GM19043 (cell line): Measurements from ENCODE around the gene MPP2.
"Not testable (repeated sequence)": the region's sequence is repeated elsewhere in the genome, so short reads cannot be mapped to it uniquely, and the experiment has no call there.

Source experiments
- ATAC-seq: cut with Tn5 transposase; IDR thresholded peaks from one replicate; pipeline ENCODE4 v1.9.1; 2021; ENCODE audit warnings: low read depth; ENCODE audit not compliant: unreplicated experiment

The MPP2 gene

DNA sequence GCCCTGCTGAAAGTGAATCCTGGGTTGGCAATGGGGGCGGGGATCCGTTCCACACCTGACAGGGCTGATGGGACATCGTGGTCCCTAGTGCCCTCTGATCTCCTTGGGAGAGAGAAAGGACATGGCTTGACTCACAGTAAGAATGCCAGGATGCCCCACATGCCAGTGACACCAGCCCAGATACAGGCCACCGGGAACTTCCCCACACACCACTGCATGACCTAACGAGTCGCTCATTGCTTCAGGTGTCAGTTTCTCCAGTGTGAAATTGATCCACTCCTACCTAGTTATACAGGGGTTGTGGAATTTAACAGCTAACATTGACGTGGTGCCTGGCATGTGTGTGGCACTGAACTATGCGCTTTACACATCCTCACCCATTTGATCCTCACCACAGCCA lies 52.8 kb downstream of the MPP2 start:
- no peak for ATAC-seq

DNA sequence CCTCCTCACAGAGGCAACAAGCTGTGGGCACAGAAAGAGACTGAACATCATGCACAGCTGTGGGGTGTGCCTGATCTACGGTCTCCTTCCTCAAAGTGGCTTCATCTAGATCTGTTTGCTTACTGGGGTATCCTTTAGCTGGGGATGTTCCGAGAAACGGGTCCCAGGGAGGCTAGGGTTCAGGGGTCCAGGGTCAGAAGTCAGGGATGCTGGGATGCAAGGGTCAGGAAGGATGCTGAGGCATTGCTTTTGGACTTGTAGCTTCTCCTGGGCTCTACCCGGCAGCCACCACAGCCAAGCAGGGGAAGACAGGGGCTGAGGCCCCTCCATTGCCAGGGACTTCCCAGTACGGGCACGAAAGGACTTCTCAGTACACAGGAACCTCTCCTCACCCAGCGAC lies 53.8 kb downstream of the MPP2 start:
- ATAC-seq: no peak

DNA sequence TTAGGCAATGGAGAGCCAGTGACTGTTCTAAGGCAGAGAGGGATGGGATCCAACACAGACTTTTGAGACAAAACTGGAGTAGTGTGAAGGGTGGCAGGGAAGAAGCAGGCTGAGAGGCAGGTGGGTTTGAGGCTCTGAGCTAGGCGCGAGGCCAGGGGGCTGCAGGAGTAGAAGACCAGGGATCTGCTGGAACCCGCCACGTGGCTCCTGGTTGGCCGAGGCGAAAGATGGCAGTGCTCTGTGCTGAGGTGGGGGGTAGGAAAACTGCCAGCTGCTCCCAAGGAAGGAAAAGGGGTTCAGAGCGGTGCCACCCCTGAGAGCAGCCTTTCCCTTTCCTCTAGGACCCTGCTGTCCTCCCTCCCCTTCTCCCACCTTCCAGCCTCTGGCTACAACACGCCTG lies 54.8 kb downstream of the MPP2 start:
- ATAC-seq: no peak

DNA sequence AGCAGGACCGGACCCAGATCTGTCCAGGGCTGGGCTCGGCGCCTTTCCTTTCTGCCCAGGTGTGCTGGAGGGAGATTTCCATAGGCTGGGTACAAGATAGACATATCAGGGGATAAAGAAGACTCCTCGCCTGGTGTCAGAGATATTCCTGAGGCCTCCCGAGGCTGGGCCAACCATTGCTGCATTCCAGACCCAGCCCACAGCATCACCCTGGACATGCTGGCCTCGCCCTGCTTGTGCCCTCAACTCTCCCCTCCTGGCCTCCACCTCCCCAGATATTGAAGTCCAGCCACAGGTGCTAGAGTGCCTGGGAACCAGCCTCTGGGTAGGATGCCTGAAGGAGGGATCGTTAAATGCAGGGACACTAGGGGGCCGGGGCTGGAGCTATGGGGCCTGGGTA lies 58.2 kb downstream of the MPP2 start:
- no peak for ATAC-seq

DNA sequence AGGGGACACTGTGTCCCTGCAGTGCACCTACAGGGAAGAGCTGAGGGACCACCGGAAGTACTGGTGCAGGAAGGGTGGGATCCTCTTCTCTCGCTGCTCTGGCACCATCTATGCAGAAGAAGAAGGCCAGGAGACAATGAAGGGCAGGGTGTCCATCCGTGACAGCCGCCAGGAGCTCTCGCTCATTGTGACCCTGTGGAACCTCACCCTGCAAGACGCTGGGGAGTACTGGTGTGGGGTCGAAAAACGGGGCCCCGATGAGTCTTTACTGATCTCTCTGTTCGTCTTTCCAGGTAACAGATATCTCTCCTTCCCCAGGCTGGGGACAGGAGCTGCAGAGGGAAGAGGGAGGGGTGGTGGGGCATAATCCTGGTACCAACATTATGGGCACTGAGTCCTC lies 58.7 kb downstream of the MPP2 start:
- no peak for ATAC-seq

DNA sequence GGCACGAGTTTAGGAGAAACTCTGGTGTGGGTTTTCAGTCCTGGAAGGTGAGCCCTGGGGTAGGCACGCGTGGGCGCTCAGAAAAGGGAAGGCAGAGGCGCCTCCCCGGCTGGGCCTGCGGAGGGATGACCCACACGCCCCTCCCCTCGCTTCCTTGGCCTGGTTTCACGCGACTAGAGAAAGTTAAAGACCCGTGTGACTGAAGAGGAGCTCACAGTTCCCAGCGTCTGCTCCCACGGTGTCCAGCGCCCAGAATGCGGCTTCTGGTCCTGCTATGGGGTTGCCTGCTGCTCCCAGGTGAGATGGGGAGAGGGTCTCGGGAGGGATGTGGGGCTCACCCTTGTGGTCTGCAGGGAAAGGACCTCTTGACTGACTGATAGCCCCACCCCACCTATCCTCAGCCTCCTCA lies 60.4 kb downstream of the MPP2 start, which contains the start of gene CD300LG:
CD300LG (plus strand) TSS at position 214 of the 409 bp plus-strand sequence; CDS start at position 255, 41 bp downstream.
- ATAC-seq: no peak

DNA sequence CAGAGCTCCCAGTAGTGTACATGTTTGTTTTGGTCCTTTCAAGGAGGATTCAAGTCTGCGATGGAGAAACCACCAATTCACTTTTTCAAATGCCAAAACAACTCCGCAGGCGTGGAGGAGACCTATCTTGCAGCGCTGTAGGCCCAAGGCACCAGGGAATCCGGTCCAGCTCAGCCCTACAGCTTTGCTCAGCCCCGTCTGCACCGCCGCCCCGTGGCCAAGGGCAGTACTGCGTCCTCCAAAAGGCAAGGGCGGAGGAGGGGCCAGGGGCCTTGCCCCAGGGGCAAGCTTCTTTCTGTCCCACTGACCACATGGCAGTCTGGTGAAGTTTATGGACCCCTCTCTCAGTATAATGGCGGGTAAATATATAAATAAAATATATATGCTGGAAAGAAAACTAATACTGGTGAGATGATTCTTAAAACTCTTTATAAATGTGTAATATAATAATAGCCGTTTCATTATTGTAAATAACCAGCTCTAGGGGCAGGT lies 61.1 kb downstream of the MPP2 start:
- no peak for ATAC-seq

DNA sequence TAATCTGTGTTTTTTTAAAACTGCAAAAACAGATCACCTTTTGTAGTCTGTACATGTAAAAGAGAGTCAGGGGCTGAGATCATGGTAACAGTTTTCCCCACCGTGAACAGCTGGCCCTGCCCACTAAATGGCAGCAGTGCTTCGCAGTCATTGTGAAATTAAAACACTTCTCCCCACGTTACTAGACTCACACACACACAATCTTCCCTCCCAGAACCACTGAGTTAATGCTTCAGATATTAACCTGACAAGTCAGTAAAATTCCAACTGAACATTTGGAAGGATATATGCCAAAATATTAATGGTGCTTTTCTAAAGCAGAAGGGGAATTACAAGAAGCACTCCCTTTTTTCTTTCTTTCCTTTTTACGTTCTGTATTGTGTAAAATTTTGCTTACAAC lies 61.6 kb downstream of the MPP2 start:
- ATAC-seq: no peak

DNA sequence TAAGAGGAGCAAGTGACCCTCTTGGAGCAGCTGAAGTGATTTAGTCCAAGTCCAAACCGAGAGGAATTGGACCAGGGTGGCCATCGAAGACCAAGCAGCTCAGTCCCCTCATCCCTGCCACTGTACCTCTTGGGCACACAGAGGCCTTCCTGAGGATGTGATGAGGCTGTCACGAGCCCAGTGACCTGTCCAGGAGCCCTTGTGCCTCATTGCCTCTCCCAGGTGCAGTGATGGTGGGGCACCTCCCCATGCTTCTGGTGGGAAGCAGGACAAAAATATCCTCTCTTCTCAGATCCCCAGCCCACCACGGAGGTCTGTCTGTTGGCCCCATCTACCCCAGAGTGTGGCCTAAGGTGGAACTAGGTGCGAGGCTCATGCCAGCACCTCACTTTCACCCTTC lies 63.1 kb downstream of the MPP2 start:
- no peak for ATAC-seq

DNA sequence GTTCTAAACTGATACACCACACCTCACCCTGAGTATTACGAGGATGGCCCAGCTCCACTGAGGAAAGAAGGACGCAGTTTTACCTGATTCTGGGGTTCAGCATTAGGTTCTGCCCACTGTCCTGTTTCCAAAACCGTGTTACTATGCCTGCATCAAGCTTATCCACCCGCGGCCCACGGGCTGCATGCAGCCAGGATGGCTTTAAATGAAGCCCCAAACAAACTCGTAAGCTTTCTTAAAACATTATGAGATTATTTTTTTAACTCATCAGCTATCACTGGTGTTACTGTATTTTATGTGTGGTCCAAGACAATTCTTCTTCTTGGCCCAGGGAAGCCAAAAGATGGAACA lies 64.4 kb downstream of the MPP2 start:
- no peak for ATAC-seq

DNA sequence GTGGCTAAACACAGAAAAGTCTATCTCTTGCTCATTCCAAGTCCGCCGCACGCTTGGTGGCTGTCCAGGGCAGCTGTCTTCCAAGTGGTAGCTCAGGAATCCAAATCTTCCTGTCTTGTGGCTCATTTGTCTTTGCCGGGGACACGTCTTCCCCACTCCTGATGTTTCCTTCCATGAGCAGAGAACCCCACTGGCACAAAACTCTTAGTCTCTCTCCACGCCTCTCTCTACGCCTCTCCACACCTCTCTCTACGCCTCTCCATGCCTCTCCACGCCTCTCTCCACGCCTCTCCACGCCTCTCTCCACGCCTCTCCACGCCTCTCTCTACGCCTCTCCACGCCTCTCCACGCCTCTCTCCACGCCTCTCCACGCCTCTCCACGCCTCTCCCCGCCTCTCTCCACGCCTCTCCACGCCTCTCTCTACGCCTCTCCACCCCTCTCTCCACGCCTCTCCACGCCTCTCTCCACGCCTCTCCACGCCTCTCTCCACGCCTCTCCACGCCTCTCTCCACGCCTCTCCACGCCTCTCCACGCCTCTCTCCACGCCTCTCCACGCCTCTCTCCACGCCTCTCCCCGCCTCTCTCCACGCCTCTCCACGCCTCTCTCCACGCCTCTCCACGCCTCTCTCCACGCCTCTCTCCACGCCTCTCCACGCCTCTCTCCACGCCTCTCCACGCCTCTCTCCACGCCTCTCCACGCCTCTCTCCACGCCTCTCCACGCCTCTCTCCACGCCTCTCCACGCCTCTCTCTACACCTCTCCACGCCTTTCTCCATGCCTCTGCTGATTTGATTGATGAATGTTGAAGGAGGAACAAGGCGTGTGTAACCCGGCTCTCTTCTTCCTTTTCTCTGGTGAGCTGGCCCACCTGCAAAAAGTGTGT lies 65.0 kb downstream of the MPP2 start:
- not testable (repeated sequence) for ATAC-seq

DNA sequence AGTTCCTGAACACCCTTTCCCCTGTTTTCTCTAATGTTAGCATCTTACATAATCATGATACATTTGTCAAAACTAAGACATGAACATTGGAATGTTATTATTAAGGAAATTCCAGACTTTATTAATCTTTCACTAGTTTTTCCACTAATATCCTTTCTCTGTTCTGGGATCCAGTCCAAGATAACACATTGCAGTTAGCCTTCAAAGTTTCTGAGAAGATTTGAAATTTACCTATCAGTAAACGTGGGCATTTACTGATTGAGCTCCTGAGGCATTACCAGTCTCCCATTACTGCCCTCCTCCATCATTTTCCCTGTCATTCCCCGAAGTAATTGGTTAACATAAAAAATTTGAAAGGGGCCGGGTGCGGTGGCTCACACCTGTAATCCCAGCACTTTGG lies 66.1 kb downstream of the MPP2 start:
- ATAC-seq: no peak

DNA sequence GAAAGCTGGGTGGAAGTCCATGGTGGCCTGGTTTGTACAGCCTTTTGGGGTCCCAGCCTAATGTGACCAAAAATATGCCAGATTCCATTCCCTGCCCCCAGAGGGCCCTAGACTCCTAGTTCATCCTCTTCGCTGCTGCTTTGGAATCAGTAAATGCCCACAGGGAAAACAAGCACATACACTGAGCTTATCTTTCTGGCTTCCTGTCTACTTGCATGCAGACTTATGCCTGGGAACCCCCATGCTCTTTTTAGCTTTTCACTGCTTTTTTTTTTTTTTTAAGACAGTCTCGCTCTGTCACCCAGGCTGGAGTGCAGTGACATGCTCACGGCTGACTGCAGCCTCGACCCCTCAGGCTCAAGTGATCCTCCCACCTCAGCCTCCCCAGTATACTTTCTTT lies 66.5 kb downstream of the MPP2 start:
- no peak for ATAC-seq

DNA sequence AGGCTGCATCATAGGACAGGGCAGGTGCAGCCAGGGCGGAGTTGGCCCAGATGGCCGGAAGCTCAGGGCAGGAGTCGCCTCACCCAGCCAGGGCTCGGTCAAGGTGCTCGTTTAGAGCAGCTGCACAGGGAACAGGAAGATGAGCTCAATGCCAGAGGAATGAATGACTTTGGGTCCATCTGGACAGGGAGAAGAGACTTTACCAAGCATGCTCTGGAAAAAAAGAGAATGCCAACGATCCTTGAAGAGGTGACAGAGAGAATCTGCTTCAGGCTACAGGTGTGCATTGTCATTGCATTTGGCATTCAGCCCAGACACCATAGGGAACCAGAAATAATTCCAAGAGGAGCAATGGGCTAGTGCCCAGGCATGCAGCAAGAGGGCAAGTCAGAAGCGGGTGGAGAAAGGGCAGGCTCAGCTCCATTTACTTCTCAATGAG lies 67.6 kb downstream of the MPP2 start:
- ATAC-seq: no peak

DNA sequence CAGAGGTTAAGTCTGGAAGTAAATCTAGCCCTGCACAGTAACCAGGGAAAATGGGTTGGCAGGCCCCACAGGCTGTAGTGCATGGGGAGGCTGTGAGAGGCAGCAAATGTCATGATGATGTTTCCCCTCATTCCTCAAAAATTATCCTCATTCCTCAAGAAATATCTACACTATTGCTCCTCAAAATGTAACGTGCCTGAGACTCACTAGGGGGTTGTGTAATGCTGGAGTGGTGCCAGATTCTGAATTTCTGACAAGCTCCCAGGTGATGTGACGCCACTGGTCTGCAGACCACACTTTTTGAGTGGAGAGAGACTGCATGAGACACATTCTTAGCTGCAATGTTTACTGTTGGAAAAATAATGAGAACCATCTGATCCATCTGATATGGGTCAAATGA lies 73.2 kb downstream of the MPP2 start:
- no peak for ATAC-seq

DNA sequence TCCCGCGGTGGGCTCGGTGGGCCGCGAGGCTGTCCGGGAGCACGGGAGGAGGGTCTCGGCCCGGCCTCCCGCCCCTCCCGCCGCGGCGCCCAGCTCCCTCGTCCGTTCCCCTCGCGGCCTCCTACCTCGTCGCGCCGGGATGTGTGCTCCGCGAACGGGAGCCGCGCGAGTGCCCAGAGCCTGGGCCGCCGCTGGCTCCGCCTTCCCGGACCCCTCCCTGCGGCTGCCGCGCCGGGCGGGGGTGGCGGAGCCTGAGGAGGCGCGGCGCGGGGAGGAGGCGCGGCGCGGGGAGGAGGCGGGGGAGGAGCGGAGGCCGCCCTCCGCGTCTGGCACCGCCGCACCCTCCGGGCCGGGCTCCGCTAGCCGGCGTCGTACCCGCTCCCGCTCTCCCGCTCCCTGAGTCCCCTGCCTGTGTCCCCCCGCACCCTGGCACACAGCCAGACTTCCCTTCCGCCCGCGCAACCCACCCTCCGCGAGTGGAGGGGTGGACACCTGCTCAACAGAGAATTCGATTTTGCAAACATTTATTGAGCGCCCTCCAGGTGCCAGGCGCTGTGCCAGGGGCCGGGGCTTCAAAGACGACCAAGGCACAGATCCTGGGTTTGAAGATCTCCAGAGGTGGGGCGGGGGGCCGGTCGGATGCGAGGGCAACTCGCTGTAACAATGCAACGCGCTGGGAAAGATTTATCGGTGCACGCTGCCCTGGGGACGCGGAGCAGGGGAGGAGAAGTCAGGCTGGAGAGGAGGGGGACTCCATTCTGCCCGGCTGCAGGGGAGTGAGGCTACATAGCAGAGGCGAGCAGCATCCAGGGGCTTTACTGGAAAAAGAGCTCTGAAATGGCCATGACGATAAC lies 74.1 kb downstream of the MPP2 start, which contains the start of gene MPP3:
MPP3 (minus strand) TSS at position 171 of the 854 bp plus-strand sequence. CDS start 1,240 bp downstream, outside the sequence.
- no peak for ATAC-seq

DNA sequence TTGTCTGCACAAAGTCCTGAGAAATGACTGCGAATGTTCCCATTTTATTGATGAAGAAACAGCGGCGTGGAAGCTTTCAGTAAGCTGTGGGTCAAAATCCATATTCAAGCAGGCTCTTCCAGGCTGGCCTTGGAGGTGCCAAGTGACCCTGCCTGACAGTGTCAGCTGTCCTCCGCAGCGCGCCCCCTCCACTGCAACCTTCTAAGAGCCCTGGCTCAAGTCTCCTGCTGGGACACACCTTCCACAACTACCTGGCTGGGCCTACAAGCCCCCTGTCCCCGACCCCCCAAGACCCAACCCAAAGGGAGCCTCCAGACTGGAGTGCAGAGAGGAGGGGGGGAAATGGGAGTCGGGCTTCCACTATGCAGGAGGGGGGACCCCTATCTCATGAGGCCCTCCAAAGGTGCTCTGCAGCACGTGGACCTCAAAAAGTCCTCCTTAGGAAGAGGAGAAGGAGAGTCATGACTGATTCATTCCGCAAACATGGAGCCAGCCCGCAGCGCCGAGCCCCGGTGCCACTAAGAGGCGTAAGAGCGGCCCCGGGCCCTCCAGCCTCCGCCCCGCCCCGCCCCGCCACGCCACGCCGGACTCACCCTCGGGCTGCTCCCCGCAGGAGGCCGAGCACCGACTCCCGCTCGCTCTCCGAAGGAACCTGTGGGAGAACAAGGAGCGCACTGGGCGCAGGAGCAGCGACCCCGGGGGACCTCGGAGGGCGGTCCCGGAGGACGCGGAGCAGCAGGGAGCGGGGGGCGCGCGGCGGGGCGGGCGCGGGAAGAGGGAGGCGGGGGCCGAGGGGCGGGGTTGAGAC lies 75.0 kb downstream of the MPP2 start:
- no peak for ATAC-seq

DNA sequence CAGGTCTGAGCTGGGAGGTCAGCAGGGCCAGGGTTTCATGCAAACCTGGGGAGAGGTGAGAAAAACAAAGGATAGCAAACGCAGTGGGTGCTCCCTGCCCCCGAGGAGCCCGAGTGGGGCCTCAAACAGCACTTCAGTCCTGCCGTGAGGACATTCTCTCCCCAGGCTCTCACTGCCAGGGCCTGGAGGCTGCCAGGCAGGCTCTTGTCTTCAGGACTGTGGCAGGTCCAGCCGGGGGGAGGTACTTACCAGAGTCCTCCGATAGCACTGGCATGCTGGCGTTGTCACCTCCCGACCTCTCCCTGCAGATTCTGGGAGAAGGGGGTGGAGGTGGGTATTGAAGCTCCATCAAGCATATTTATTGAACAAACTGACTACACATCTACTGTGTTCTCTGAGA lies 75.7 kb downstream of the MPP2 start:
- ATAC-seq: no peak

DNA sequence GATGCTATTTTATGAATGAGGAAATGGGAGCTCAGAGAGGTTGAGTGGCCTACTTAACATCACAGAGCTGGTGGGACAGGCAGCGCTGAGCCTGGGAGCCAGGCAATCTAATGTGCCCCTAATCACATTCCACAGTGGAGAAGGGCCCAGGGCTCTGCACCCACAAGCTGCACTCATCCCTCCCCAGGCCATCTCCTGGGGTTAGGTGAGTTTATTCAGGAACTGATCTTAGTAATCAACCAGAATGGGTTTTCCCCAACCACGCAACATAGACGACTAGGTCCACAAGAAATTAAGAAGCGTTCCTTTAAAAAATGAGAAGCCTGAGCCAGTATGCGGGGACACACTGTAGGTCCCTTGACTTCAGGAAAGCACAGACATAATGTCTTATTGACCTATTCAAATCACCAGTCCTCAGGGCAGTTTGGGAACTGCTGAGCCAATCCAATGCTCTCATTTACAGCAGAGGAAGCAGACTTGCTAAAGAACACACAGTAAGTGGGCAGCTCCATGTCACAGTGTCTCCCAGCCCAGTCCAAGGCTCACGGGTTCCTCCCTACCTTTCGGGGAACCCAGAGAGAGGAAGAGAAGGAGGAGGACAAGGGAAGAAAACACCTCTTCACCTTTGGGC lies 76.7 kb downstream of the MPP2 start:
- ATAC-seq: no peak

DNA sequence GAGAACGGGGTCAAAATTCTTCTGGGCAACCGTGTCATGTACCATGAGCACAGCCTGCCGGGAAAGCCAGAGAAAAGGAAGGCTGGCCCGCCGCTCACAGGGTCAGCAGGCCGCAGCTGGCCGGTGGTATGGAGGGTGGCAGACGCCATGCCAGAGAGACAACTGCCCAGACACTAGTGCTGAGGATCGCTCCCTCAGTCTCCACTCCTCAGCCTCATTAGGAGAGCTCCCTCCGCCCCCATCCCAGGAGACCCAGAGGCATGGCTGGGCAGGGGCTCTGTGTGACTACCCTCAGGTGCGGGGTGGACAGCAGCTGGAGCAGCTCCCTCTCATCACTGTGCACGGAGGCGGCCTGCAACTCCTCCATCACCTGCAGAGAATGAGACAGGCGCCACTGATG lies 77.6 kb downstream of the MPP2 start:
- ATAC-seq: no peak
